Keratinocyte (primary cell): Measurements from ENCODE around the gene NPR1. TPM values are rescaled to one million over a fixed set of nuclear protein-coding genes. Genes with fewer than 3 reads are reported as not detected.

Experiments used
- DNase-seq: peaks from one replicate; pipeline ENCODE4 v3.0.0-alpha.2; 2011; ENCODE audit warnings: low read depth, missing footprints, low spot score
- FAIRE-seq: peaks from 2 replicates; lab custom pipeline; 2011; peaks lifted over from hg19 to GRCh38; lab: Jason Lieb, UNC
- H2AFZ ChIP-seq: 2 replicates; pipeline ENCODE4 v1.6.0; 2012; ENCODE audit warnings: low read length, control low read depth, inconsistent platforms; ENCODE audit not compliant: control insufficient read depth
- H3K27ac ChIP-seq: 2 replicates; pipeline ENCODE4 v1.5.1; 2011; ENCODE audit warnings: low read length; ENCODE audit not compliant: control insufficient read depth, insufficient read depth
- H3K27me3 ChIP-seq: 3 replicates; pipeline ENCODE4 v1.6.0; 2011; ENCODE audit warnings: low read length; ENCODE audit not compliant: control insufficient read depth, insufficient read depth; ENCODE audit errors: extremely low read depth
- H3K36me3 ChIP-seq, 2 experiments: 2 replicates in 1 of 2; 3 replicates in 1 of 2; pipeline ENCODE4 v1.5.1; 2011; ENCODE audit warnings: low read length in 2 of 2, mild to moderate bottlenecking in 1 of 2; ENCODE audit not compliant: control insufficient read depth in 2 of 2, insufficient read depth in 2 of 2; ENCODE audit errors: extremely low read depth in 1 of 2
- H3K4me1 ChIP-seq: 3 replicates; pipeline ENCODE4 v1.5.1; 2011; ENCODE audit warnings: low read length; ENCODE audit not compliant: control insufficient read depth, insufficient read depth; ENCODE audit errors: extremely low read depth
- H3K4me2 ChIP-seq: 3 replicates; pipeline ENCODE4 v1.6.0; 2011; ENCODE audit warnings: low read depth, low read length; ENCODE audit not compliant: control insufficient read depth, insufficient read depth; ENCODE audit errors: extremely low read depth
- H3K4me3 ChIP-seq, 3 experiments: fragments of 200-600 bp in 1 of 3; sonication (generic) in 1 of 3; 2 replicates in 2 of 3; 3 replicates in 1 of 3; pipeline ENCODE4 v1.5.1; 2011 to 2016; ENCODE audit warnings: low read length in 3 of 3, mild to moderate bottlenecking in 3 of 3, control low read depth in 2 of 3, inconsistent platforms in 1 of 3, low read depth in 1 of 3, mixed read lengths in 1 of 3, mixed run types in 1 of 3, moderate library complexity in 1 of 3; ENCODE audit not compliant: control insufficient read depth in 2 of 3, insufficient read depth in 2 of 3; ENCODE audit errors: extremely low read depth in 1 of 3
- H3K79me2 ChIP-seq: 2 replicates; pipeline ENCODE4 v1.6.0; 2012; ENCODE audit warnings: low read length; ENCODE audit not compliant: control insufficient read depth, insufficient read depth
- H3K9ac ChIP-seq: 3 replicates; pipeline ENCODE4 v1.6.0; 2011; ENCODE audit warnings: low read length; ENCODE audit not compliant: control insufficient read depth, insufficient read depth; ENCODE audit errors: extremely low read depth
- H3K9me1 ChIP-seq: 3 replicates; pipeline ENCODE4 v1.6.0; 2011; ENCODE audit warnings: low read length; ENCODE audit not compliant: control insufficient read depth, insufficient read depth; ENCODE audit errors: extremely low read depth
- H3K9me3 ChIP-seq: 2 replicates; pipeline ENCODE4 v1.5.1; 2012; ENCODE audit warnings: low read depth, low read length; ENCODE audit not compliant: control insufficient read depth
- H4K20me1 ChIP-seq: 3 replicates; pipeline ENCODE4 v1.6.0; 2011; ENCODE audit warnings: low read length; ENCODE audit not compliant: control insufficient read depth, insufficient read depth; ENCODE audit errors: extremely low read depth
- EZH2 ChIP-seq: IDR thresholded peaks from one replicate; pipeline ENCODE4 v1.6.1; 2012; ENCODE audit warnings: inconsistent platforms, mild to moderate bottlenecking, low read length, moderate library complexity
- dilution Hi-C: fragments of 300-500 bp; cut with MboI; formaldehyde crosslinking; loops from one replicate; pipeline ENCODE4 v1.7.0; 2020; ENCODE audit warnings: low sequenced_read_pairs; ENCODE audit not compliant: extremely low pct_ligation_motif_present
- polyA plus RNA-seq, 5 experiments: library from polyadenylated mRNA; depleted of rRNA in 3 of 5; stranded (reverse) in 3 of 5; stranded (forward) in 1 of 5; unstranded in 1 of 5; fragments of >200 nt; gene quantifications; 1 replicate in 1 of 5; 2 replicates in 3 of 5; 3 replicates in 1 of 5; pipeline versions ENCODE4 v1.2.1 to v1.2.3, GENCODE V29; 2011 to 2012; ENCODE audit warnings: missing spikeins in 2 of 5, low read depth in 1 of 5, low replicate concordance in 1 of 5
- TF ChIP-seq, protein P1 (sequence below), 3 experiments: IDR thresholded peaks in 1 of 3; conservative IDR thresholded peaks in 1 of 3; optimal IDR thresholded peaks in 1 of 3; 2 replicates in 2 of 3; 3 replicates in 1 of 3; pipeline versions ENCODE3 to v1.5.1; 2011; ENCODE audit warnings: low read length in 3 of 3, mild to moderate bottlenecking in 3 of 3, moderate library complexity in 2 of 3, control low read depth in 1 of 3, inconsistent platforms in 1 of 3; ENCODE audit not compliant: insufficient read depth in 2 of 3; ENCODE audit errors: extremely low read depth in 1 of 3

NPR1 gene
- polyA plus RNA-seq, 1 donor (not counting 4 experiments of a cell fraction or from before 2014, with no cell fraction given): not detected

DNA sequence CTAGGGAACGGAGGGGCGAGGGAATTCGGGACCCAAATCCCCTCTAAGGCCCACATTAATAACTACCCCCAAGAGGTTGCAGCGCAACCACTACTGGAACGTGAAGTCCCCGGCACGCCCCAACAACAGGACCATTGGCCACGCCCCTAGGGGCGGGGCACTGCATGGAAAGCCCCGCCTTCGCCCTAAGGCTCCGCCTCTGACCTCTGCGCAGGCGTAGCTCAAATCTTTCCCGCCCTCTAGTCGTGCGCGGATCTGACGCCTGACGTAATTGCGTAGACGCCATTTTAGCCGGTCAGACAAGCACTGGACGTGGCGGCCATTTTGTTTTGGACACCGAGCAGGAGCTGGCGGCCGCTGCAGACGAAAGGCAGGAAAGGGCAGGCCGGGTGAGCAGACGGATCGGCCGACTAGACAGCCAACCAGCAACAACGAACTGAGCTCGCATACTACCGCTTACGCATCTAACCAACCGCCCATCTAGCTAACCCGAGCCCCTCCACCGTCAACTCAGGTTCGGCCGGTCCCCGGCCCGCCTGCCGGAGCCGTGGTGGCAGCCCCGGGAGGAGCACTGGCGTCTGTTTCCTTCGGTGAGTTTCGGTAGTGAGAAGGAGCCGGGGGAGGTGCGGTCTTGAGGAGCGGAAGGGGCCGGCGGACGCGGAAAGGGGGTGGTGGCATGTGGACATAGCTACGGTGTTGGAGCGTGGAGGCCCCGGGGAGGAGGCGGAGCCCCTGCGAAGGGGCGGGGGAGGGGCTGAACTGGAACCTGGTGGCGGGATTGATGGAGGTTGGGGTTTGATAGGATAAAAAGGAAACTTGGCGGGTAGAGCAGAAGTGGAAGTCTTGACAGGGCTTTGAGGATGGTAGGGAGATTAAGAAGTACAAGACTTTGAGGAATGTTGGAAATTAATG lies 44.5 kb upstream of the NPR1 start, which contains the start of gene CHTOP:
Gene CHTOP, plus strand, starts transcription at position 313 of the 912 bp plus-strand sequence. CDS start 2,523 bp downstream, outside the sequence.
- Histone ChIP-seq H3K4me2 (peak within 1 kb of the TSS; percentile 100), H2AFZ (peak within 1 kb of the TSS; percentile 86), H3K27me3 (no peaks in the 10 kb centered on the region), H3K9me1 (no peaks in the 10 kb centered on the region), H3K27ac (peak within 1 kb of the TSS; percentile 100), H3K9ac (peak within 1 kb of the TSS; percentile 100), H3K9me3 (no peaks in the 10 kb centered on the region), H3K79me2 (peaks cover 40% of the 10 kb centered on the region), H3K4me3 (peak within 1 kb of the TSS; percentile 97 to 99 (median 99)), H4K20me1 (no peaks in the 10 kb centered on the region), H3K36me3 (peaks cover 13 to 30% of the 10 kb centered on the region in 2 experiments), H3K4me1 (peaks cover 13% of the 10 kb centered on the region)
- DNase-seq (peak; percentile 80), FAIRE-seq (peak; percentile 78)
- TF ChIP-seq EZH2: no peak
- TF ChIP-seq, protein P1, sequence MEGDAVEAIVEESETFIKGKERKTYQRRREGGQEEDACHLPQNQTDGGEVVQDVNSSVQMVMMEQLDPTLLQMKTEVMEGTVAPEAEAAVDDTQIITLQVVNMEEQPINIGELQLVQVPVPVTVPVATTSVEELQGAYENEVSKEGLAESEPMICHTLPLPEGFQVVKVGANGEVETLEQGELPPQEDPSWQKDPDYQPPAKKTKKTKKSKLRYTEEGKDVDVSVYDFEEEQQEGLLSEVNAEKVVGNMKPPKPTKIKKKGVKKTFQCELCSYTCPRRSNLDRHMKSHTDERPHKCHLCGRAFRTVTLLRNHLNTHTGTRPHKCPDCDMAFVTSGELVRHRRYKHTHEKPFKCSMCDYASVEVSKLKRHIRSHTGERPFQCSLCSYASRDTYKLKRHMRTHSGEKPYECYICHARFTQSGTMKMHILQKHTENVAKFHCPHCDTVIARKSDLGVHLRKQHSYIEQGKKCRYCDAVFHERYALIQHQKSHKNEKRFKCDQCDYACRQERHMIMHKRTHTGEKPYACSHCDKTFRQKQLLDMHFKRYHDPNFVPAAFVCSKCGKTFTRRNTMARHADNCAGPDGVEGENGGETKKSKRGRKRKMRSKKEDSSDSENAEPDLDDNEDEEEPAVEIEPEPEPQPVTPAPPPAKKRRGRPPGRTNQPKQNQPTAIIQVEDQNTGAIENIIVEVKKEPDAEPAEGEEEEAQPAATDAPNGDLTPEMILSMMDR (optimal IDR thresholded peaks at IDR 0.05 in 1 of 3, IDR thresholded peaks at IDR 0.05 in 1 of 3, conservative IDR thresholded peaks at IDR 0.05 in 1 of 3; ENCODE audit: extremely low read depth in 1 of 3, insufficient read depth in 2 of 3, low read length in 3 of 3): no peak
- dilution Hi-C loops: no loop called here

DNA sequence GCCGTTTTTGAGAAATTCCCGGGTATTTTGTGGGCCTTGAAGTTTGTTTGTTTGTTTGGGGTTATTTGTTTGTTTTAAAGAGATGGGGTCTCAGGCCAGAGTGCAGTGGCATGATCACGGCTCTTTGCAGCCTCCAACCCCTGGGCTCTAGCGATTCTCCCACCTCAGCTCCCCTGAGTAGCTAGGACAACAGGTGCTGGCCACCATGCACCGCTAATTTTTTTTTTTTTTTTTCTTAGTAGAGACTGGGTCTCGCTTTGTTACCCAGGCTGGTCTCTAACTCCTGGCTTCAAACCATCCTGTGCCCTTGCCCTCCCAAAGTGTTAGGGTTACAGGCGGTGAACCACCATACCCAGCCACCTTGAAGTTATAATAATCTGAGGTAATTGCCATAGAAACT lies 42.6 kb upstream of the NPR1 start:
- H2AFZ ChIP-seq: no peak overlapping the region
- DNase-seq (no peak), FAIRE-seq (no peak)
- no peak overlapping the region for H3K9ac ChIP-seq
- dilution Hi-C loops: no loop called here
- H3K9me3 ChIP-seq: no peaks in the 10 kb centered on the region
- peak overlapping the region; percentile 0 for H3K4me2 ChIP-seq
- H3K79me2 ChIP-seq: peaks cover 48% of the 10 kb centered on the region
- H3K27me3 ChIP-seq: no peaks in the 10 kb centered on the region
- H3K4me3 ChIP-seq: no peak overlapping the region
- peaks cover 2% of the 10 kb centered on the region for H4K20me1 ChIP-seq
- peaks cover 18 to 45% of the 10 kb centered on the region in 2 experiments for H3K36me3 ChIP-seq
- no peak for TF ChIP-seq EZH2
- TF ChIP-seq, protein P1 (optimal IDR thresholded peaks at IDR 0.05 in 1 of 3, IDR thresholded peaks at IDR 0.05 in 1 of 3, conservative IDR thresholded peaks at IDR 0.05 in 1 of 3; ENCODE audit: extremely low read depth in 1 of 3, insufficient read depth in 2 of 3, low read length in 3 of 3): no peak
- peaks cover 13% of the 10 kb centered on the region for H3K4me1 ChIP-seq
- H3K9me1 ChIP-seq: no peaks in the 10 kb centered on the region
- no peak overlapping the region for H3K27ac ChIP-seq
